Measurements from ENCODE around the gene RGS3. TPM values are rescaled to one million over a fixed set of nuclear protein-coding genes. Genes with fewer than 3 reads are reported as not detected.
A peak's percentile ranks its signal among the peaks of the same experiment; 100 is the strongest.

The RGS3 gene
- total and polyA plus RNA-seq, 11 donors = 93.4 to 214 (median 134) TPM

DNA sequence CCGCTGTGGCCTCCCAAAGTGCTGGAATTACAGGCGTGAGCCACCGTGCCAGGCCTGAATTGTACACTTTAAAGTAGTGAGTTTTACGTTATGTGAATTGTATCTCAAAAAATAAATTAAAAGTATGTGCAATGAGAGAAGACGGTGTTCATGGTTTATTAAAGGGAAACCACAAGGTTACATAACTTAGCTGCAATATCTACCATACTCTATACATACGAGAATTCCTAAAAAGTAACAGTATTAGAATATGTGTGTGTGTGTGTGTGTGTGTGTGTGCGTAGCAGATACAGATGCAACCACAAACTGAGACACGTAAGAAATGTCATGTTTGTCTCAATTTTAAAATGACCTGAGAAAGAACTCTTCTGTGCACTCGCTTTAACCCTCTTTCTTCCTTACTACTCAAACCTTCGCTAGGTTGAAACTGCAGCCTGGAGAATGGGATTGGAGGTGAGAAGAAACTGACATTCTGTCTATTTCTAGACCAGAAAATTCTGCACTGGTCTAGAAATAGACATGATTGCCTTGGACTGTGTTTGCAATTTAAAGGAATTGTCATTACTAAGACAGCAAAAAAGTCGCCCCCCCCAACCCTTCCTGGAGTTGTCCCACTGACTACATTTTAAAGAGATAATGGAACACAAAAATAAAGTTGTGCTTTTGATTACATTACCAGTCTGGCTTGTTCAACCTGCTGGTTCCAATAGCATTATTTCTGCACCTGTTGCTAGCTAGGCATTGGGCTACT is 167.0 kb downstream of the RGS3 start:
- no peak overlapping the region for H3K4me3 ChIP-seq
- H3K4me1 ChIP-seq = peaks cover 0 to 54% (median 31%) of the 10 kb centered on the region in 12 donors
- H3K9me3 ChIP-seq = no peaks in the 10 kb centered on the region
- no peaks in the 10 kb centered on the region for H3K36me3 ChIP-seq
- intact Hi-C loops (cut with DNase I) = no loop called here
- H3K27me3 ChIP-seq = no peaks in the 10 kb centered on the region
- WGBS, 4 donors = 88 to 92% (median 90%) methylated on average over 11 of the region's 11 CpGs
- DNase-seq (peak in 1 of 5 donors; percentile 20), ATAC-seq (no peak)
- no peak for TF ChIP-seq POLR2A (IDR thresholded peaks at IDR 0.05)
- TF ChIP-seq, protein P1, sequence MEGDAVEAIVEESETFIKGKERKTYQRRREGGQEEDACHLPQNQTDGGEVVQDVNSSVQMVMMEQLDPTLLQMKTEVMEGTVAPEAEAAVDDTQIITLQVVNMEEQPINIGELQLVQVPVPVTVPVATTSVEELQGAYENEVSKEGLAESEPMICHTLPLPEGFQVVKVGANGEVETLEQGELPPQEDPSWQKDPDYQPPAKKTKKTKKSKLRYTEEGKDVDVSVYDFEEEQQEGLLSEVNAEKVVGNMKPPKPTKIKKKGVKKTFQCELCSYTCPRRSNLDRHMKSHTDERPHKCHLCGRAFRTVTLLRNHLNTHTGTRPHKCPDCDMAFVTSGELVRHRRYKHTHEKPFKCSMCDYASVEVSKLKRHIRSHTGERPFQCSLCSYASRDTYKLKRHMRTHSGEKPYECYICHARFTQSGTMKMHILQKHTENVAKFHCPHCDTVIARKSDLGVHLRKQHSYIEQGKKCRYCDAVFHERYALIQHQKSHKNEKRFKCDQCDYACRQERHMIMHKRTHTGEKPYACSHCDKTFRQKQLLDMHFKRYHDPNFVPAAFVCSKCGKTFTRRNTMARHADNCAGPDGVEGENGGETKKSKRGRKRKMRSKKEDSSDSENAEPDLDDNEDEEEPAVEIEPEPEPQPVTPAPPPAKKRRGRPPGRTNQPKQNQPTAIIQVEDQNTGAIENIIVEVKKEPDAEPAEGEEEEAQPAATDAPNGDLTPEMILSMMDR (IDR thresholded peaks at IDR 0.05) = no peak
- peak overlapping the region in 1 of 12 donors; percentile 32 for H3K27ac ChIP-seq

DNA sequence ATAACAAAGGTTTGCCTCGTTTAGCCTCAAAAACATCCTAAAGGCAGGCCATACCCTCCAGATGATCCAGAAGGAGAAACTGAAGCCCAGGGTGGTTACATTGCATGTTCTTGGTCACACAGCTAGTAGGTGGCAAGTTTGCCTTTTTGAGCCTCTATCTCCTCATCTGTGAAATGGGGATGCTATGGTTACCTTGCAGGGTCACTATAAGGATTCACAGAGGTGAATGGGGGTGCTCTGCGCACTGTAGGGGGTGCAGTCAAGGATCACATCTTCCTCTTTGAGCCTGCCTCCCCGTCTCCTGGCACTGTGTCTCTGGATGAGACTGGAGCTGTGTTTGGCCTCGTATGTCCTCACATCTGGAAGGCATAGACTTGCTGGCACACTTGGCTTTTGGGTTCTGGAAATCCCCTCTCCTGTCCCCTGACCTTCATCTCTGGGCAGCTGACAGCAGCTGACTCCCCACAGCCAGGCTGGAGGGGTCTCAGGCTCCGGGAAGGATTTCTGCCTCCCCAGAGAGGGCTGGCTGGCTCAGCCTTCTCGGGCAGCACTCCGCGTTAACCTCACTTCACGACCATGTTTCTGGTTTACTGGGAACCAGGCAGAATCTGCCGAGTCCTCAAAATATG is 167.7 kb downstream of the RGS3 start:
- DNase-seq = peak in 2 of 5 donors; percentile 16 to 40

GRCh38 chr9:113631871-113632665 is 168.5 kb downstream of the RGS3 start:
- peak in 1 of 5 donors; percentile 12 for DNase-seq
- Histone ChIP-seq H3K4me1 (peaks cover 0 to 50% (median 23%) of the 10 kb centered on the region in 12 donors), H3K9me3 (no peaks in the 10 kb centered on the region), H3K27ac (peak overlapping the region in 1 of 12 donors; percentile 32), H3K4me3 (no peak overlapping the region), H3K36me3 (no peaks in the 10 kb centered on the region), H3K27me3 (no peaks in the 10 kb centered on the region)
- whole genome bisulfite sequencing, 4 donors = 74 to 76% (median 75%) methylated on average over 8 of the region's 8 CpGs
- no peak for TF ChIP-seq POLR2A (IDR thresholded peaks at IDR 0.05)
- TF ChIP-seq, protein P1 (IDR thresholded peaks at IDR 0.05) = no peak
- no peak for ATAC-seq
- intact Hi-C loops (cut with DNase I) = no loop called here

More for the DNA sequence above, 167.7 kb downstream of the RGS3 start:
- 59 to 83% (median 77%) methylated on average over 5 to 10 of the region's 10 CpGs for WGBS, 4 donors
- peaks cover 0 to 56% (median 31%) of the 10 kb centered on the region in 12 donors for H3K4me1 ChIP-seq
- H3K27me3 ChIP-seq = no peaks in the 10 kb centered on the region
- intact Hi-C loops (cut with DNase I) = no loop called here
- H3K4me3 ChIP-seq = no peak overlapping the region
- TF ChIP-seq, protein P1 (IDR thresholded peaks at IDR 0.05) = no peak
- ATAC-seq = peak in 1 of 4 donors; percentile 32
- no peaks in the 10 kb centered on the region for H3K9me3 ChIP-seq
- no peaks in the 10 kb centered on the region for H3K36me3 ChIP-seq
- H3K27ac ChIP-seq = peak overlapping the region in 1 of 12 donors; percentile 32
